ENCODE measurements around the gene POR. TPM values are rescaled to one million over a fixed set of nuclear protein-coding genes. Genes with fewer than 3 reads are reported as not detected.
"Not testable (repeated sequence)": the region's sequence is repeated elsewhere in the genome, so short reads cannot be mapped to it uniquely, and the experiment has no call there.

POR gene
- total RNA-seq, 1 donor from 2014 or later: 88.6 TPM

DNA sequence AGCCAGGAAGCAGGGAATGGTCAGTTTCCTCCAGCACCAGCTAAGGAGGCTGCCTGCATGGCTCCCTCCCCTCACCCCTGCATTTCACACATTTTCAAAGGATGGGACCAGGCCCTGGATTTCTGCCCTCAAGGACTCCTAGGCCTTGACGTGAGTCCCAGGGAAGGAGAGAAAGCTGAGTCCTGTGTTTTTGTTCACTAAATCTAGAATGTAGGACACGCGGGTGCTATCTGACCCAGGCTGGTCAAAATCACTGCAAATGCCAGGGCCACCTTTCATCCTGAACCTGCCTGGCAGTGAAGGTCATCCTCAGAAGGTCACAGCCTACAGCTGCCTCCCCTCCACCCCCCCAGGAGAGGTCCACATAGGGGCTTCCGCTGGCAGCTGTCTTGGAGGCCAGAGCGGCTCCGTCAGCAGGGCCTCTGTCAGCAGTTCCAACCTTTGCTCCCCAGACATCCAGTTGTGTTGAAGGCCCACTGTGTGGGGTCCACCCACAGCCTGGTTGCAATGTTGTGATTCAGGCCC, 18.1 kb upstream of the POR start:
- no peaks in the 10 kb centered on the region for H3K36me3 Mint-ChIP-seq
- no peaks in the 10 kb centered on the region for H3K9me3 Mint-ChIP-seq
- no peaks in the 10 kb centered on the region for H3K27me3 Mint-ChIP-seq (ENCODE audit: low read depth)
- TF ChIP-seq, protein P1, sequence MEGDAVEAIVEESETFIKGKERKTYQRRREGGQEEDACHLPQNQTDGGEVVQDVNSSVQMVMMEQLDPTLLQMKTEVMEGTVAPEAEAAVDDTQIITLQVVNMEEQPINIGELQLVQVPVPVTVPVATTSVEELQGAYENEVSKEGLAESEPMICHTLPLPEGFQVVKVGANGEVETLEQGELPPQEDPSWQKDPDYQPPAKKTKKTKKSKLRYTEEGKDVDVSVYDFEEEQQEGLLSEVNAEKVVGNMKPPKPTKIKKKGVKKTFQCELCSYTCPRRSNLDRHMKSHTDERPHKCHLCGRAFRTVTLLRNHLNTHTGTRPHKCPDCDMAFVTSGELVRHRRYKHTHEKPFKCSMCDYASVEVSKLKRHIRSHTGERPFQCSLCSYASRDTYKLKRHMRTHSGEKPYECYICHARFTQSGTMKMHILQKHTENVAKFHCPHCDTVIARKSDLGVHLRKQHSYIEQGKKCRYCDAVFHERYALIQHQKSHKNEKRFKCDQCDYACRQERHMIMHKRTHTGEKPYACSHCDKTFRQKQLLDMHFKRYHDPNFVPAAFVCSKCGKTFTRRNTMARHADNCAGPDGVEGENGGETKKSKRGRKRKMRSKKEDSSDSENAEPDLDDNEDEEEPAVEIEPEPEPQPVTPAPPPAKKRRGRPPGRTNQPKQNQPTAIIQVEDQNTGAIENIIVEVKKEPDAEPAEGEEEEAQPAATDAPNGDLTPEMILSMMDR (IDR thresholded peaks at IDR 0.05; ENCODE audit: unreplicated experiment): no peak
- no peak overlapping the region for H3K27ac Mint-ChIP-seq
- no peak overlapping the region for H3K4me3 Mint-ChIP-seq
- peaks cover 9% of the 10 kb centered on the region for H3K4me1 Mint-ChIP-seq
- DNase-seq (ENCODE audit: low spot score in 2 of 2, unreplicated experiment in 2 of 2): no peak

- Mint-ChIP-seq H3K27me3 (ENCODE audit: low read depth) (no peaks in the 10 kb centered on the region), H3K9me3 (no peaks in the 10 kb centered on the region), H3K4me1 (peaks cover under 1% of the 10 kb centered on the region), H3K27ac (no peak overlapping the region), H3K36me3 (no peaks in the 10 kb centered on the region), H3K4me3 (no peak overlapping the region)
- no peak for DNase-seq (ENCODE audit: low spot score in 2 of 2, unreplicated experiment in 2 of 2)
- TF ChIP-seq, protein P1 (IDR thresholded peaks at IDR 0.05; ENCODE audit: unreplicated experiment): no peak
Observed at GRCh38 chr7:75900617-75901315, 14.2 kb upstream of the POR start.

GRCh38 chr7:75905785-75906604, 9.0 kb upstream of the POR start:
- Mint-ChIP-seq H3K27ac (no peak overlapping the region), H3K9me3 (no peaks in the 10 kb centered on the region), H3K36me3 (no peaks in the 10 kb centered on the region), H3K4me1 (peaks cover 6% of the 10 kb centered on the region), H3K27me3 (ENCODE audit: low read depth) (no peaks in the 10 kb centered on the region), H3K4me3 (no peak overlapping the region)
- DNase-seq (ENCODE audit: low spot score in 2 of 2, unreplicated experiment in 2 of 2): no peak
- TF ChIP-seq, protein P1 (IDR thresholded peaks at IDR 0.05; ENCODE audit: unreplicated experiment): no peak

DNA sequence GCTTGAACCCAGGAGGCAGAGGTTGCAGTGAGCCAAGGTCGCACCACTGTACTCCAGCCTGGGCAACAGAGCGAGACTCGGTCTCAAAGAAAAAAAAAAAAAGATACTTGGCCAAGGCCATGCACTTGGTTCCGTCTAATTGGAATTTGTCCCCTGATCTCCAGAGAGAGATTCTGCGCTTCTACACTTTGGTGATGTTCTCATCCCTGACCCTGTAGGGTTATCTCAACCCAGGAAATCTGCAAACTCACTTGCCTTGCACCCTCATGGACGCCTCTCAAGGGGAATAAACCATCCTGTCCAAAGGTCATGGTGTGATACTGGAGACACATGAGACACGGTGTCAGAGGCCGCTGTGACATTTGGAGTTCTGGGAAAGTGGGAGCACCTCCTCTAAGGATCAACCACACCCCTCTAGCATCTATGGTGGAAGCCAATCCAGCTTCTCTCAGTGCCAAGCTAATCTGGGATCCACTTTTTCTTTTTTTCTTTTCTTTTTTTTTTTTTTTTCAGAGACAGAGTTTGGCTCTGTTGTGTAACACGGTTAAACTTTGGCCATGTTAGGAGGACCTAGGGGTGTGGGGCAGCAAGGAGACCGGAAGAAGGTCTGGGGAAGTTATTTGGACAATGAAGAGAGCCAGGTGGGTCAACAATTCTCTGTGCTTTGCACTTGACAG, 7.8 kb upstream of the POR start:
- Mint-ChIP-seq H3K4me1 (peaks cover 6% of the 10 kb centered on the region), H3K27ac (no peak overlapping the region), H3K36me3 (no peaks in the 10 kb centered on the region), H3K27me3 (ENCODE audit: low read depth) (no peaks in the 10 kb centered on the region), H3K9me3 (no peaks in the 10 kb centered on the region), H3K4me3 (no peak overlapping the region)
- no peak for DNase-seq (ENCODE audit: low spot score in 2 of 2, unreplicated experiment in 2 of 2)
- TF ChIP-seq, protein P1 (IDR thresholded peaks at IDR 0.05; ENCODE audit: unreplicated experiment): no peak

- not testable (repeated sequence) for H3K36me3 Mint-ChIP-seq; DNase-seq (ENCODE audit: low spot score in 2 of 2, unreplicated experiment in 2 of 2); H3K4me3 Mint-ChIP-seq; H3K4me1 Mint-ChIP-seq; H3K9me3 Mint-ChIP-seq; H3K27ac Mint-ChIP-seq; H3K27me3 Mint-ChIP-seq (ENCODE audit: low read depth)
Observed at GRCh38 chr7:75907668-75908039, 7.3 kb upstream of the POR start.

Data from mesothelial cell of epicardium (in vitro differentiated cells).